GM21528 (cell line): ENCODE measurements around the gene AOPEP.

Source experiments
- ATAC-seq: cut with Tn5 transposase; IDR thresholded peaks from one replicate; pipeline ENCODE4 v1.9.1; 2021; ENCODE audit warnings: mild to moderate bottlenecking, moderate library complexity; ENCODE audit not compliant: unreplicated experiment, low FRiP score

AOPEP gene

DNA sequence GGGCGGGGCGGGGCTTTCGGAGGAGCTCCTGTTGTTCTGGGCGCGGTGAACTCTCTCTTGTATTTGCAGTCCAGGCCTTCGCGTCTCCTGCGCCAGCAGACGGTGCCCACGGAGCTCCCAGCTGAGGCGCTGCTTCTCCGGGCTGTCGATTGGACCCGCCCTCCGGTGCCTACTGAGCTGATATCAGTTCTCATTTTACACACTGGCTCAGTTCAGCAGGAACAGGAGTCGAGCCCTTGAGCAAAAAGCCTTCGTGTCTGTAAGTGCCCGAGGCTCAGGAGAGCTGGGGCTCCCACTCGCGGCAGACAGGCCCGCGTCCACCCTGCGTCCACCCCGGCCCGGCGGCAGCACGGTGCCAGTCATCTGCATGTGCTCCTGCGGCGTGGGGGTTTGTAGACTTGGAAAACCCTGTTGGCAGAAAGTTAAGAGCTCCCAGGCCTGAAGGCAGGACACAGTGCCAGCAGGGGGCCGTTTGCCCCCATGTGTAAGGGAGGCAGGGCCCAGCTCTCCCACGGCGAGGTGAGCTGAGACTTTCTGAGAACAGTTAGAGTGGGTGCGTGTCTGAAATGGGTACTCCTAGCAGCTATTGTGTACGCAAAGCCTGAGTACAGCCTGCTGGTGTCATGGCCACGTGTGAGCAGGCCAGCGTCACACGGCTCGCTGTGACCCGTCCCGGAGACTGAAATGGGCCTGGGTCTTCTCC is 359.5 kb downstream of the AOPEP start:
- ATAC-seq = no peak

- ATAC-seq = no peak
Observed at GRCh38 chr9:95086564-95086955, 360.1 kb downstream of the AOPEP start.

DNA sequence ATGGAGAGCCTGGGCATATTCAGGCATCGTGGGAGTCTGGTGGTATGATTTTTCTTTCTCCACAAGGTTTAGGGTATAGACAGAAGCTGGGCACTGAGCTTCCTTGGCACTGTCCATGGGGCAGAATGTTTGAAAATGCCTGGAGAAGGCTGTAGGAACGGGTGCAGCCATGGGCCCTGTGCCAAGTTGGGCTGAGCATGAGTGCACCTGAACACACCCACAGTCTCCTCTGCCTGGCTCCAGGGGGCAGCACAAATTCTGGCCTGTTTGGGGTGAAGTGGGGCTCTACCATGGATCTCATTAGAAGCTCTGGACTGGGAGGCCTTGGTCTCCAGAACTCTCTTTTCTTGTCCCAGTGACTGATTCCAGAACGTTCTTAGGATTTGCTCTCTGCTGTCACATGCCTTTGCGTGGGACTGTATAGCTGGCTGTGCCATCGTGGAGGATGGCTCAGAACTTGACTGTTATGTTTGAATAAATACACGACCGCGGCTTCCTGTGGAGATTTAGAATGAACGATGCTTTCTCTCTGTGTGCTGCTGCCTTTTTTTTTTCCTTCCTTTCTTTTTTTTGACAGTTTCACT is 361.3 kb downstream of the AOPEP start:
- ATAC-seq = no peak

GRCh38 chr9:95088421-95089161 is 362.1 kb downstream of the AOPEP start:
- ATAC-seq = no peak

DNA sequence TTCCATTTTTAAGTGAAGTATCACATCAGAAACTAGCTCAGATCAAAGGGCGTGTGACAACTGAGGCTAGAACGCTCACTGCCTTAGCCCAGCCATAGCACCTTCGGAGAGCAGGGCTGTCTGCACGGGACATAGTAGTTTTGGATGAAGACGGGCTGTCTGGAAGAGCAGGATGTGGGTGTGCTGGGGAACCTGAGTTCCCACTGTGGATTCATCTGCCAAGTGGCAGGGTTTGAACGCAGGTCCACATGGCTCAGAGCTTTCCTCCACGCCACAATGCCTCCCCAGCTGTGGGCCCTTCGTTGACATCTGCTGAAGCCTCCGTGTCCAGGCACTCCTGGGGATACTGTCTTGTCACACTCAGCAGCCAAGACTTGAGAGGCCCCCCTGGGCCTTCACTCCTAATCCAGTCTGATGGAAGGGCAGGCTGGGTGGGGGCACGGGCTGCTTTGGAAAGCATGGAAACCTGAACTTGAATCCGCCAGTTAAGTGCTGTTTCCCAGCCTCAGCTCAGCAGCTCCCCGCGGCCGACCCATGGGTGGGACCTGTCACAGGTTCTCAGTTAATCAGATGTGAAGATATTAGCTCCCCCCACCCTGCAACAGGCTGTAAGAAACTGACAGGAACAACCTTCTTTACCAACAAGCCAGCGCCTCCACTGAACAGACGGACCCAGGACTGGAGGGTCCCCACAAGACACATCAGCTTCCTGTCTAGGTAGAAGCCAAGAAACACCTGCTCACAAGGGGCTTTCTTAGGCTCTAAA is 362.9 kb downstream of the AOPEP start:
- no peak for ATAC-seq

- no peak for ATAC-seq
Observed at GRCh38 chr9:95090023-95090791, 363.7 kb downstream of the AOPEP start.

DNA sequence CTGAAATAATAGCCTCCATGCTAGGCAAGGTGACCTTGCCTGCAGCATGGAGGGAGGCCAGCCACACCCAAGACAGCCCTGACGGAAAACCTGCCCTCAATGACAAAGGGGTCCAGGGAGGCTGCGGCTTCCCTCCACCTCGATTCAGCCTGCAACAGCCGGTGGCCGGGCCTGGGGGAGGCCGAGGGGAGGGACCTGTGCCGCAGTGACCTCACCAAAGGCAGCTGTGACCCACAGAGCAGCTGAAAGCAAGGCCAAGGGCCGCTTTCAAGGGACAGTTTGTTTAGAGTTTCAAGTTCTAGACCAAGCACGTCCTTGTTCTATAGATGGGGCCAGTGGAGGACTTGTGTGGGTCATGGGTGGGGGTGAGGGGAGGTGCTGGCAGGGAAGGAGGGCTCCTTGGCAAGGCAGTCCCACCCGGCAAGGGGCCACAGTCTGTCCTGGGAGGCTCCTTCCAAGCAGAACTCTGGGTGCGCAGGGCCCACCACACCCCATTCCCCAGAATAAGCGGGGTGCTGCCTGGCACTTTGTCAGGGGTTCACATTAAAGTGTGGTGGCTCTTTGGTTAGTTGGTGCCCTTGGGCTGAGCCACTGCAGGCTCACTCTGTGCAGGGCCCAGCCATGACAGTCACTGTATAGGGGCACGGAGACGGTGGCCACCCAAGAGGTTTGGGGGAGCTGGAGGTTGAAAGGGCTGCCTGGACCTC is 364.5 kb downstream of the AOPEP start:
- no peak for ATAC-seq

- no peak for ATAC-seq
Observed at GRCh38 chr9:95091601-95092261, 365.2 kb downstream of the AOPEP start.

- ATAC-seq = no peak
Observed at GRCh38 chr9:95092262-95093072, 366.0 kb downstream of the AOPEP start.

DNA sequence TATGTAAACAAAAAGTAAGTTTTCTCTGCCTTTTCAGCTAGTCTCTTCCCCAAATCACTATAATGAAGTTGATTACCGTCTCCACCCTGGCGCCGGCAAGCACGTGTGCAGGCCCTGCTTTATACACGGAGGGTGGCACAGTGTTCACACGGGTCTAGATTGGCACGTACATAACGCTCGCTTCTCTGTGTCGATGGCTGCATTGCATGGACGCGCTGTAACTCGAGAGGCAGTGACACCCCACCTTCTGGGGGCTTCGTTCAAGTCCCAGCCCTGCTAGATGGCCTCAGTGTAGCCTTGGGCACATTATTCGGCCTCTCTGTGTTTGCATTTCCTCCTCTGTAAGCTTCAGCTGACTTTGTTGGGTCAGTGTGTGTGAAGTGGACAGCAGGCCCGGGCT is 367.1 kb downstream of the AOPEP start:
- no peak for ATAC-seq

- ATAC-seq = no peak
Observed at GRCh38 chr9:95094002-95094401, 367.5 kb downstream of the AOPEP start.

- ATAC-seq = no peak
Observed at GRCh38 chr9:95095641-95096355, 369.3 kb downstream of the AOPEP start.

DNA sequence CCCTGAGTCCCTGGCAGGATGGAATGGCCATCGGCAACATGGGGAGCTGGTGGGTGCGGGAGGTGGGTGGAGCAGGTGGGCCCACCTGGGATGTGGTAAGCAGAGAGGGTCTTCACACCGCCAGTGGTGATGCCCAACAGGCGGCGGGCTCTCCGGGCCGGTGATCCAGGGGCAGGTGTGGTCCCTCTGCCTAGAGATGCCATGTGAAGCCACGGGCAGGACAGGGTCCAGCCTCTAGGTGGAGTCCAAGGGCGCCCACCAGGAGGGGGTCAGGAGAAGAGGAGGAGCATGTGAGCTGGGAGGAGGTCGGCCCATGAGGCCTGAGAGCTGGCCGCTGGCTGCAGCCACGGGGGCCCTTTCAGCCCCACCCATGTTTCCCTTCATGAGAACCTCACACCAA is 369.9 kb downstream of the AOPEP start:
- no peak for ATAC-seq

GRCh38 chr9:95096807-95097206 is 370.3 kb downstream of the AOPEP start:
- no peak for ATAC-seq

DNA sequence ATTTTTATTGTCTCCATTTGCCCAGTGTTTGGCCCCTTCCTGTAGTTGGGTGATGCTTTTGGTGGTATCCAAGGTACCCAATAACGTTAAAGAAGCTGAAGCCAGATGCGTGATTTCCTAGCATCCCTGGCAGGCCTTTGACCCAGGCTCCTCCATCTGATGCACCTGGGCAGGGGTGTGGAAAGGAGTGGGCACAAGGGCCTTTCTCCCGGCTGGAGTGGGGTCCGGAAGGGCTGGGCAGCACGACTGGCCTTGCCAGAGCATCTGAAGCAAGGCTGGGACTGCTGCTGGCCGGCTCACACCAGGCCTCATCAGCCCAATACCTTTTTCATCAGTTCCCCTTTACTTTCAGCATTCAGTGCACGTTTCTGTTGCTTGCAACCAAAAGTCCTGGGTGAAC is 370.8 kb downstream of the AOPEP start:
- no peak for ATAC-seq

GRCh38 chr9:95098391-95098921 is 372.0 kb downstream of the AOPEP start:
- ATAC-seq = no peak

GRCh38 chr9:95099321-95100070 is 373.0 kb downstream of the AOPEP start:
- ATAC-seq = no peak
